Dermis blood vessel endothelial cell (primary cell): ENCODE data around the gene TMEM190. TPM values are rescaled to one million over a fixed set of nuclear protein-coding genes. Genes with fewer than 3 reads are reported as not detected.

ENCODE experiments used
- DNase-seq: peaks from one replicate; pipeline ENCODE4 v3.0.0; 2010
- total RNA-seq: library from RNA; depleted of rRNA; stranded (reverse); fragments of >200 nt; gene quantifications from 2 replicates; pipeline ENCODE4 v1.2.3, GENCODE V29; 2014

TMEM190 gene
- total RNA-seq, 1 donor from 2014 or later = not detected

DNA sequence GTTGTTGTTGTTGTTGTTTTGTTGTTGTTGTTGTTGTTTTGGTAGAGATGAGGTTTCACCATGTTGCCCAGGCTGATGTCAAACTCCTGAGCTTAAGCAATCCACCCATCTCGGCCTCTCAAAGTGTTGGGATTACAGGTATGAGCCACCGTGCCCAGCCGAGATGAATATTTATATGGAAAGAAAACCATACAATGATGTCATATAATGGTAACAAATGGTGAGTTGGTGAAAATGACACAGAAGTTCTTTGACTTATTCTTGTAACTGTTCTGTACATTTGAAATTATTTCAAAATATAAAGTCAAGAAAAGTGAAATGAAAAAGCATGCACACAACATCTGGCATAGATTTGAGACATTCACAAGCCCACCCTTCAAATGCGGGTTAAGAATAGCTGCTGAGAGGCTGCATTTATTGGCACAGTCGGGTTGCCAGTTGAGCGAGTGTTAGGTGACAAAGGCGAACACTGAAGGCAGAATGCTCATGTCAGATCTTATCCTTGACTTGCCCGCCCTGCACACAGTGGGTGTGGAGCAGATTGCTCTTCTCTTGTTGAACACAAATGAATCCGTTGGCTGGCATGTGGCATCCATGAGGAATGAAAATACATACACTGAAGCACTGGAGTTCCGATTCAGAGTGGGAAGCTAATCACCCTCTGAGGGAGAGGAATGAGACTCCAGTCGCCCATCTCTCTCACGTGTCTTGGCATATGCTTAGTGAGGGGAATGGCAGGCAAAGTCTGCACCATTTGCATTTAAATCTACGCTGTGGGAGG is 46.8 kb downstream of the TMEM190 start:
- no peak for DNase-seq

DNA sequence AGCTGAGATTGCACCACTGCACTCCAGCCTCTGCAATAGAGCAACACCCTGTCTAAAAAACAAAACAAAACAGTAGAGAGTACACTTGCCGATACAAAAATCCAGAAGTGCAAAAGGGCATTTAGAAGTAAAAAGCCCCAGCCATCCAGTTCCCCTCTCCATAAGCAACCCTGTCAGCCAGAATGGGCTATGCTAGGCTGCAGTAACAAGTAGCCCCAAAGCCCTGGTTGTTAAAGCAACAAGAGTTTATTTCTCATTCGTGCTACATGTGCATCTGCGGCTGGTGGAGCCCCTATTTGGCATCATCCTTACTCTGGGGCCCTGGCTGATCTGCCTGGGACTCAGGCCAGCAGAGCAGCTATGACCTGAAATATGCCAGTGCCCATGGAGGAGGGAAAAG is 47.9 kb downstream of the TMEM190 start:
- no peak for DNase-seq

DNA sequence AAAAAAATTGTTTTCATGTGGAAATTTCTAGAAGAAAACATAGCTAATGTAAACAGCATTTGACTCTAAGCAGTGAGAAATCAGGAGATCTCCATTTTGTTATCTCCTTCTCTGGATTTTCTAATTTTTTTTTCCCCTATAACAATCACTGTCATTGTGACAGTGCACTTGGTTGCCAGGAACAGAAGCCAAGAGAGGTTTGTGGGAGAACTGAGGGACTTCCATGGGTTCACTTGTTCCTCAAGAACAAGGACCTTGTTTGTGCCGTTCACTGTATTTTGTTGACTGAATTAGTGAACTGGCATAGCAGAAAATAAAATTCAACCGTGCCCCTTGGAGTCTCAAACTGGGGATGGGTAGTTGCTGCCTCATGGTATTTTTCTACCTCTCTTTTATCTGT is 49.4 kb downstream of the TMEM190 start:
- DNase-seq = no peak

Other genes starting within 250 kb of the TMEM190 start
- gene TNNT1, start 227.6 kb upstream of the TMEM190 start, total RNA-seq = 0.60 and 1.7 TPM in 2 replicates
- gene TNNI3, start 219.1 kb upstream of the TMEM190 start, total RNA-seq = not detected in 2 replicates
- 0.34 and 0.42 TPM in 2 replicates for gene DNAAF3, start 210.2 kb upstream of the TMEM190 start, total RNA-seq
- not detected in 2 replicates for gene SYT5, start 196.5 kb upstream of the TMEM190 start, total RNA-seq
- 0.17 and 0.19 TPM in 2 replicates for gene PTPRH, start 167.3 kb upstream of the TMEM190 start, total RNA-seq
- 1.0 and 1.1 TPM in 2 replicates for gene TMEM86B, start 148.1 kb upstream of the TMEM190 start, total RNA-seq
- gene PPP6R1, start 117.8 kb upstream of the TMEM190 start, total RNA-seq = 23.8 and 54.5 TPM in 2 replicates
- 23.5 and 41.4 TPM in 2 replicates for gene HSPBP1, start 96.7 kb upstream of the TMEM190 start, total RNA-seq
- 0.79 and 2.2 TPM in 2 replicates for gene BRSK1, start 92.8 kb upstream of the TMEM190 start, total RNA-seq
- gene TMEM150B, start 51.5 kb upstream of the TMEM190 start, total RNA-seq = not detected in 2 replicates
- gene KMT5C, start 37.0 kb upstream of the TMEM190 start, total RNA-seq = 6.1 and 6.7 TPM in 2 replicates
- gene COX6B2, start 22.1 kb upstream of the TMEM190 start, total RNA-seq = not detected in 2 replicates
- gene GARIN5B, start 13.6 kb upstream of the TMEM190 start, total RNA-seq = not detected in 2 replicates
- 0.17 TPM in 1 of 2 replicates, not detected in the other for gene IL11, start 6.4 kb upstream of the TMEM190 start, total RNA-seq
- 0.34 and 1.0 TPM in 2 replicates for gene TMEM238, start 7.5 kb downstream of the TMEM190 start, total RNA-seq
- 257 and 280 TPM in 2 replicates for gene RPL28, start 9.1 kb downstream of the TMEM190 start, total RNA-seq
- 47.8 and 96.0 TPM in 2 replicates for gene UBE2S, start 31.0 kb downstream of the TMEM190 start, total RNA-seq
- gene SHISA7, start 66.5 kb downstream of the TMEM190 start, total RNA-seq = not detected in 2 replicates
- gene ISOC2, start 84.8 kb downstream of the TMEM190 start, total RNA-seq = 56.2 and 76.5 TPM in 2 replicates
- gene C19orf85, start 87.9 kb downstream of the TMEM190 start, total RNA-seq = not detected in 2 replicates
- 1.4 and 3.3 TPM in 2 replicates for gene ZNF628, start 99.8 kb downstream of the TMEM190 start, total RNA-seq
- 8.7 and 14.5 TPM in 2 replicates for gene NAT14, start 108.4 kb downstream of the TMEM190 start, total RNA-seq
- 0.19 and 0.51 TPM in 2 replicates for gene SSC5D, start 111.6 kb downstream of the TMEM190 start, total RNA-seq
- gene SBK2, start 160.3 kb downstream of the TMEM190 start, total RNA-seq = not detected in 2 replicates
- 0.17 and 0.74 TPM in 2 replicates for gene SBK3, start 168.7 kb downstream of the TMEM190 start, total RNA-seq
- gene ZNF579, start 204.0 kb downstream of the TMEM190 start, total RNA-seq = 3.2 and 6.7 TPM in 2 replicates
- gene FIZ1, start 222.7 kb downstream of the TMEM190 start, total RNA-seq = 3.9 and 4.9 TPM in 2 replicates
- 12.3 and 14.8 TPM in 2 replicates for gene ZNF524, start 223.5 kb downstream of the TMEM190 start, total RNA-seq
- gene ZNF865, start 228.8 kb downstream of the TMEM190 start, total RNA-seq = 1.4 and 2.6 TPM in 2 replicates
- gene ZNF784, start 247.7 kb downstream of the TMEM190 start, total RNA-seq = 3.9 and 5.3 TPM in 2 replicates